ENCODE data around the gene ERCC6L2.

- no peak for TF ChIP-seq GATA2 (IDR thresholded peaks at IDR 0.05; ENCODE audit: low read depth, low read length)
- no peak for TF ChIP-seq GATA3 (IDR thresholded peaks at IDR 0.05; ENCODE audit: low read depth, low read length)
These were observed 4.7 kb downstream of the ERCC6L2 start for GRCh38 chr9:95880021-95880690.

All from SH-SY5Y (cell line).